Loucy (cell line): ENCODE data around the gene D2HGDH.
"Not testable (repeated sequence)": the region's sequence is repeated elsewhere in the genome, so short reads cannot be mapped to it uniquely, and the experiment has no call there.

Source experiments
- H2AFZ ChIP-seq: fragments of 200-600 bp; sonication (generic); 2 replicates; pipeline ENCODE4 v1.6.0; 2016; ENCODE audit warnings: antibody characterized with exemption, mild to moderate bottlenecking, low read length, moderate library complexity
- H3F3A ChIP-seq: fragments of 200-600 bp; 2 replicates; pipeline ENCODE4 v1.6.0; 2016; ENCODE audit warnings: antibody characterized with exemption, low read depth, mild to moderate bottlenecking
- H3K27me3 ChIP-seq: fragments of 200-600 bp; sonication (generic); 2 replicates; pipeline ENCODE4 v1.6.1; 2014; ENCODE audit warnings: low read length, mild to moderate bottlenecking; ENCODE audit not compliant: insufficient read depth, poor library complexity, severe bottlenecking
- H3K36me3 ChIP-seq: fragments of 200-600 bp; sonication (generic); 2 replicates; pipeline ENCODE4 v1.6.1; 2016; ENCODE audit warnings: low read length; ENCODE audit not compliant: insufficient read depth
- H3K4me1 ChIP-seq: fragments of 200-600 bp; sonication (generic); 2 replicates; pipeline ENCODE4 v1.5.1; 2014; ENCODE audit warnings: low read length, mild to moderate bottlenecking; ENCODE audit not compliant: insufficient read depth, poor library complexity, severe bottlenecking
- H3K4me2 ChIP-seq: fragments of 200-600 bp; sonication (generic); 2 replicates; pipeline ENCODE4 v1.6.0; 2014; ENCODE audit warnings: antibody characterized with exemption, low read length, low read depth, mild to moderate bottlenecking; ENCODE audit not compliant: poor library complexity, severe bottlenecking
- H3K4me3 ChIP-seq: fragments of 200-600 bp; sonication (generic); 2 replicates; pipeline ENCODE4 v1.5.1; 2014; ENCODE audit warnings: low read length, mild to moderate bottlenecking, mixed read lengths; ENCODE audit not compliant: poor library complexity, severe bottlenecking
- H3K79me2 ChIP-seq: fragments of 200-600 bp; sonication (generic); 2 replicates; pipeline ENCODE4 v1.6.1; 2014; ENCODE audit warnings: low read length; ENCODE audit not compliant: insufficient read depth
- H3K9ac ChIP-seq: fragments of 200-600 bp; sonication (generic); 2 replicates; pipeline ENCODE4 v1.6.0; 2014; ENCODE audit warnings: mild to moderate bottlenecking, low read depth, low read length, moderate library complexity; ENCODE audit not compliant: poor library complexity, severe bottlenecking
- H3K9me2 ChIP-seq: fragments of 200-600 bp; sonication (generic); replicated peaks from 2 replicates; pipeline ENCODE4 v1.6.1; 2016; ENCODE audit warnings: low read depth, low read length, mixed read lengths
- H3K9me3 ChIP-seq: fragments of 200-600 bp; sonication (generic); 2 replicates; pipeline ENCODE4 v1.6.1; 2014; ENCODE audit warnings: mild to moderate bottlenecking, antibody characterized with exemption, low read length, low read depth; ENCODE audit not compliant: insufficient read depth
- H4K20me1 ChIP-seq: fragments of 200-600 bp; sonication (generic); 2 replicates; pipeline ENCODE4 v1.6.0; 2014; ENCODE audit warnings: antibody characterized with exemption, low read length, mild to moderate bottlenecking; ENCODE audit not compliant: insufficient read depth, poor library complexity, severe bottlenecking
- CTCF ChIP-seq: fragments of 200-600 bp; sonication (generic); conservative IDR thresholded peaks from 2 replicates; pipeline ENCODE4 v1.5.1; 2014; ENCODE audit warnings: mild to moderate bottlenecking, antibody characterized with exemption, low read length
- EZH2phosphoT487 ChIP-seq: fragments of 200-600 bp; IDR thresholded peaks from 2 replicates; pipeline ENCODE4 v1.6.1; 2018; ENCODE audit warnings: antibody characterized with exemption, mild to moderate bottlenecking, moderate library complexity, borderline replicate concordance

D2HGDH gene

GRCh38 chr2:241755777-241756176 is 21.3 kb downstream of the D2HGDH start:
- Histone ChIP-seq H3F3A (no peaks in the 10 kb centered on the region; the same call in 1 of the 2 replicates), H3K9me3 (no peaks in the 10 kb centered on the region), H2AFZ (no peak overlapping the region), H3K9ac (no peak overlapping the region), H3K9me2 (no peaks in the 10 kb centered on the region), H3K4me2 (no peak overlapping the region), H3K36me3 (no peaks in the 10 kb centered on the region), H3K4me1 (no peaks in the 10 kb centered on the region), H3K79me2 (no peaks in the 10 kb centered on the region), H4K20me1 (no peaks in the 10 kb centered on the region), H3K27me3 (no peaks in the 10 kb centered on the region), H3K4me3 (no peak overlapping the region)
- TF ChIP-seq CTCF = no peak
- no peak for TF ChIP-seq EZH2phosphoT487

- Histone ChIP-seq H4K20me1 (no peaks in the 10 kb centered on the region), H3K27me3 (no peaks in the 10 kb centered on the region), H3K4me2 (no peak overlapping the region), H3K79me2 (no peaks in the 10 kb centered on the region), H3K9me3 (no peaks in the 10 kb centered on the region), H3K9ac (no peak overlapping the region), H3K4me1 (peaks cover 14% of the 10 kb centered on the region), H3F3A (no peaks in the 10 kb centered on the region; the same call in 1 of the 2 replicates), H2AFZ (no peak overlapping the region), H3K9me2 (no peaks in the 10 kb centered on the region), H3K36me3 (no peaks in the 10 kb centered on the region), H3K4me3 (no peak overlapping the region)
- TF ChIP-seq CTCF (no peak), EZH2phosphoT487 (no peak)
These were observed 24.8 kb downstream of the D2HGDH start for GRCh38 chr2:241759067-241759807.

GRCh38 chr2:241759893-241760292 is 25.5 kb downstream of the D2HGDH start:
- not testable (repeated sequence) for H3K9me2 ChIP-seq, H3K36me3 ChIP-seq, H3K4me2 ChIP-seq, H3K4me3 ChIP-seq, H3K27me3 ChIP-seq, H3K9me3 ChIP-seq, H3K79me2 ChIP-seq, H3F3A ChIP-seq, H2AFZ ChIP-seq, H3K9ac ChIP-seq, H4K20me1 ChIP-seq
- peaks cover 14% of the 10 kb centered on the region for H3K4me1 ChIP-seq

GRCh38 chr2:241760301-241760771 is 25.9 kb downstream of the D2HGDH start:
- no peaks in the 10 kb centered on the region for H4K20me1 ChIP-seq
- no peak overlapping the region for H3K4me3 ChIP-seq
- H3K4me1 ChIP-seq = peaks cover 14% of the 10 kb centered on the region
- H3K36me3 ChIP-seq = no peaks in the 10 kb centered on the region
- no peaks in the 10 kb centered on the region; the same call in 1 of the 2 replicates for H3F3A ChIP-seq
- no peak overlapping the region for H2AFZ ChIP-seq
- H3K9me3 ChIP-seq = no peaks in the 10 kb centered on the region
- H3K27me3 ChIP-seq = no peaks in the 10 kb centered on the region
- H3K9me2 ChIP-seq = no peaks in the 10 kb centered on the region
- TF ChIP-seq EZH2phosphoT487 (no peak), CTCF (no peak)
- no peak overlapping the region for H3K4me2 ChIP-seq
- H3K9ac ChIP-seq = no peak overlapping the region
- no peaks in the 10 kb centered on the region for H3K79me2 ChIP-seq
